Mammary epithelial cell (primary cell): ENCODE results near the gene HIBCH.

Source experiments
- EZH2 ChIP-seq: IDR thresholded peaks from 2 replicates; pipeline ENCODE4 v1.6.1; 2012; ENCODE audit warnings: low read length, inconsistent platforms, borderline replicate concordance
- TF ChIP-seq, protein P1 (sequence below), 2 donors: IDR thresholded peaks in 1 of 2; conservative IDR thresholded peaks in 1 of 2; 2 replicates each; pipeline ENCODE4 v1.5.1; 2011 to 2012; ENCODE audit warnings: inconsistent platforms in 2 of 2, low read length in 2 of 2, mild to moderate bottlenecking in 2 of 2, control low read depth in 1 of 2, low read depth in 1 of 2; ENCODE audit not compliant: insufficient read depth in 1 of 2; ENCODE audit errors: extremely low read depth in 1 of 2

DNA sequence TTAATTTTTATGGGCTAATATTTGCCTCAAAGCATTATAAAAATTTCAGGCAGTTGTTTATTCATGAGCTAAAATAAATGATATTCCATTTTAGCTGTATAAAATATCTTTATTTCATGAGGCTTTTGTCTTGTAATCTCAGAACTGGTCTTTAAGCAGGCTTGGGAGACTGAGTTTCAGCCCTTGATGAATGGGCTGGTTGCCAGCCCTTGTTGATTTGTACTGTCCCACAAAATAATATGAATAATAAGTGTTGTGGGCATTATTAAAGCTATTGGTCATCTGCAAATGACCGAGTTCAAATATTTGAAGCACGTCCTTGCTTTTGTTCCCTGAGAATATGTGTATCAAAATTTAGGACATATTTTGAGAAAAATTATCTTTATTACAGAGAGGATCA is 41.9 kb upstream of the HIBCH start:
- TF ChIP-seq, protein P1, sequence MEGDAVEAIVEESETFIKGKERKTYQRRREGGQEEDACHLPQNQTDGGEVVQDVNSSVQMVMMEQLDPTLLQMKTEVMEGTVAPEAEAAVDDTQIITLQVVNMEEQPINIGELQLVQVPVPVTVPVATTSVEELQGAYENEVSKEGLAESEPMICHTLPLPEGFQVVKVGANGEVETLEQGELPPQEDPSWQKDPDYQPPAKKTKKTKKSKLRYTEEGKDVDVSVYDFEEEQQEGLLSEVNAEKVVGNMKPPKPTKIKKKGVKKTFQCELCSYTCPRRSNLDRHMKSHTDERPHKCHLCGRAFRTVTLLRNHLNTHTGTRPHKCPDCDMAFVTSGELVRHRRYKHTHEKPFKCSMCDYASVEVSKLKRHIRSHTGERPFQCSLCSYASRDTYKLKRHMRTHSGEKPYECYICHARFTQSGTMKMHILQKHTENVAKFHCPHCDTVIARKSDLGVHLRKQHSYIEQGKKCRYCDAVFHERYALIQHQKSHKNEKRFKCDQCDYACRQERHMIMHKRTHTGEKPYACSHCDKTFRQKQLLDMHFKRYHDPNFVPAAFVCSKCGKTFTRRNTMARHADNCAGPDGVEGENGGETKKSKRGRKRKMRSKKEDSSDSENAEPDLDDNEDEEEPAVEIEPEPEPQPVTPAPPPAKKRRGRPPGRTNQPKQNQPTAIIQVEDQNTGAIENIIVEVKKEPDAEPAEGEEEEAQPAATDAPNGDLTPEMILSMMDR (conservative IDR thresholded peaks at IDR 0.05 in 1 of 2, IDR thresholded peaks at IDR 0.05 in 1 of 2; ENCODE audit: extremely low read depth in 1 of 2, insufficient read depth in 1 of 2, low read depth in 1 of 2, low read length in 2 of 2), result no peak
- no peak for TF ChIP-seq EZH2
